H1 (cell line): Measurements from ENCODE around the gene PVR. TPM values are rescaled to one million over a fixed set of nuclear protein-coding genes. Genes with fewer than 3 reads are reported as not detected.

Experiments
- CTCF ChIA-PET: fragments of 300-600 bp; sonication (Branson Sonifier 250); formaldehyde crosslinking; loops from one replicate; lab custom pipeline; 2021; ENCODE audit not compliant: partially characterized antibody; lab: Charles Lee
- POLR2A ChIA-PET: fragments of 300-600 bp; sonication (Branson Sonifier 250); formaldehyde crosslinking; loops from one replicate; lab custom pipeline; 2021; ENCODE audit warnings: inconsistent platforms; ENCODE audit not compliant: partially characterized antibody; lab: Charles Lee
- DNase-seq, 2 experiments: peaks; one replicate each; pipeline versions ENCODE4 v3.0.0 to v3.0.0-alpha.2; 2010 to 2022; ENCODE audit warnings: low spot score in 2 of 2, low read depth in 1 of 2, mixed read lengths in 1 of 2
- FAIRE-seq: peaks from 2 replicates; lab custom pipeline; 2011; peaks lifted over from hg19 to GRCh38; lab: Jason Lieb, UNC
- H2AFZ ChIP-seq: 2 replicates; pipeline ENCODE4 v1.8.1; 2012; ENCODE audit warnings: low read length, inconsistent platforms
- H2AK5ac ChIP-seq: 2 replicates; pipeline ENCODE4 v1.6.1; 2013; ENCODE audit warnings: low read depth, low read length
- H2BK120ac ChIP-seq: replicated peaks from 2 replicates; pipeline ENCODE3; 2013; ENCODE audit warnings: low read depth, low read length, inconsistent platforms
- H2BK12ac ChIP-seq: 2 replicates; pipeline ENCODE4 v1.6.1; 2013; ENCODE audit warnings: low read depth, low read length
- H2BK15ac ChIP-seq: 2 replicates; pipeline ENCODE4 v1.6.1; 2013; ENCODE audit warnings: low read length
- H2BK20ac ChIP-seq: 2 replicates; pipeline ENCODE4 v1.6.1; 2013; ENCODE audit warnings: low read length
- H2BK5ac ChIP-seq: 2 replicates; pipeline ENCODE4 v1.6.1; 2013; ENCODE audit warnings: low read depth, low read length
- H3K14ac ChIP-seq: 2 replicates; pipeline ENCODE4 v1.6.1; 2013; ENCODE audit warnings: inconsistent platforms; ENCODE audit not compliant: insufficient read length
- H3K18ac ChIP-seq: 2 replicates; pipeline ENCODE4 v1.6.1; 2013; ENCODE audit warnings: low read length; ENCODE audit errors: extremely low read depth
- H3K23ac ChIP-seq: 2 replicates; pipeline ENCODE4 v1.6.1; 2013; ENCODE audit warnings: inconsistent platforms; ENCODE audit not compliant: insufficient read length
- H3K23me2 ChIP-seq: 2 replicates; pipeline ENCODE4 v1.6.1; 2013; ENCODE audit warnings: low read depth, low read length
- H3K27ac ChIP-seq: 2 replicates; pipeline ENCODE4 v1.6.1; 2011; ENCODE audit warnings: low read depth, low read length, inconsistent platforms
- H3K27me3 ChIP-seq, 4 experiments: replicated peaks in 1 of 4; 1 replicate in 1 of 4; 2 replicates in 3 of 4; pipeline versions ENCODE4 v1.6.1 to v1.8.1; 2011 to 2013; ENCODE audit warnings: low read length in 3 of 4, mild to moderate bottlenecking in 3 of 4, inconsistent platforms in 2 of 4, mixed read lengths in 2 of 4, moderate library complexity in 1 of 4; ENCODE audit not compliant: control insufficient read depth in 3 of 4, insufficient read depth in 3 of 4; ENCODE audit errors: extremely low read depth in 1 of 4
- H3K36me3 ChIP-seq, 4 experiments: 2 replicates each; pipeline versions ENCODE4 v1.6.1 to v1.8.1; 2011 to 2013; ENCODE audit warnings: mild to moderate bottlenecking in 4 of 4, low read length in 3 of 4, moderate library complexity in 2 of 4, control low read depth in 1 of 4, inconsistent platforms in 1 of 4; ENCODE audit not compliant: insufficient read depth in 4 of 4, control insufficient read depth in 2 of 4
- H3K4ac ChIP-seq: replicated peaks from 2 replicates; pipeline ENCODE3; 2013; ENCODE audit warnings: low read length, low read depth, mixed read lengths, inconsistent platforms; ENCODE audit not compliant: insufficient read length
- H3K4me1 ChIP-seq, 4 experiments: replicated peaks in 1 of 4; 1 replicate in 1 of 4; 2 replicates in 3 of 4; pipeline versions ENCODE4 v1.6.1 to v1.8.1; 2011 to 2013; ENCODE audit warnings: low read length in 3 of 4, inconsistent platforms in 2 of 4, mixed read lengths in 1 of 4; ENCODE audit not compliant: insufficient read depth in 4 of 4, control insufficient read depth in 3 of 4
- H3K4me2 ChIP-seq, 2 experiments: 2 replicates each; pipeline versions ENCODE4 v1.6.1 to v1.8.1; 2011 to 2013; ENCODE audit warnings: low read depth in 2 of 2, low read length in 2 of 2, control low read depth in 1 of 2, inconsistent platforms in 1 of 2, mild to moderate bottlenecking in 1 of 2; ENCODE audit not compliant: insufficient read depth in 1 of 2
- H3K4me3 ChIP-seq, 4 experiments: fragments of 200-600, 300-600 bp in 1 of 4; sonication (generic), shearing (Covaris generic), sonication (Bioruptor Twin) in 1 of 4; 2 replicates each; pipeline versions ENCODE4 v1.5.1 to v1.8.1; 2011 to 2016; ENCODE audit warnings: low read length in 4 of 4, low read depth in 3 of 4, control low read depth in 2 of 4, inconsistent platforms in 2 of 4, mild to moderate bottlenecking in 2 of 4, mixed read lengths in 1 of 4, moderate library complexity in 1 of 4; ENCODE audit not compliant: insufficient read depth in 2 of 4; ENCODE audit errors: extremely low read depth in 1 of 4
- H3K56ac ChIP-seq: replicated peaks from 2 replicates; pipeline ENCODE3; 2013; ENCODE audit warnings: low read depth, mild to moderate bottlenecking, mixed read lengths, low read length, inconsistent platforms; ENCODE audit not compliant: insufficient read length
- H3K79me1 ChIP-seq: 2 replicates; pipeline ENCODE4 v1.6.1; 2013; ENCODE audit warnings: low read depth, low read length, control low read depth
- H3K79me2 ChIP-seq, 2 experiments: 2 replicates each; pipeline versions ENCODE4 v1.6.1 to v1.8.1; 2012 to 2013; ENCODE audit warnings: low read length in 2 of 2, mild to moderate bottlenecking in 2 of 2, inconsistent platforms in 1 of 2; ENCODE audit not compliant: insufficient read depth in 2 of 2, control insufficient read depth in 1 of 2
- H3K9ac ChIP-seq, 4 experiments: replicated peaks in 1 of 4; 1 replicate in 1 of 4; 2 replicates in 3 of 4; pipeline versions ENCODE4 v1.6.1 to v1.8.1; 2011 to 2013; ENCODE audit warnings: low read depth in 3 of 4, low read length in 3 of 4, control low read depth in 2 of 4, mild to moderate bottlenecking in 2 of 4, moderate library complexity in 2 of 4, inconsistent platforms in 1 of 4; ENCODE audit errors: extremely low read depth in 1 of 4
- H3K9me3 ChIP-seq, 2 experiments: 2 replicates each; pipeline versions ENCODE4 v1.6.1 to v1.8.1; 2012 to 2013; ENCODE audit warnings: mild to moderate bottlenecking in 2 of 2, moderate library complexity in 2 of 2, control low read depth in 1 of 2, inconsistent platforms in 1 of 2, low read depth in 1 of 2, low read length in 1 of 2, mixed read lengths in 1 of 2; ENCODE audit not compliant: insufficient read depth in 2 of 2
- H4K20me1 ChIP-seq, 2 experiments: replicated peaks in 1 of 2; 2 replicates each; pipeline versions ENCODE3 to v1.8.1; 2011 to 2013; ENCODE audit warnings: inconsistent platforms in 2 of 2, low read length in 2 of 2, mild to moderate bottlenecking in 1 of 2; ENCODE audit not compliant: insufficient read depth in 2 of 2, control insufficient read depth in 1 of 2
- H4K5ac ChIP-seq: 2 replicates; pipeline ENCODE4 v1.6.1; 2013; ENCODE audit warnings: low read length, low read depth, mixed read lengths, inconsistent platforms; ENCODE audit not compliant: insufficient read length
- H4K8ac ChIP-seq: 2 replicates; pipeline ENCODE4 v1.8.0; 2013; ENCODE audit warnings: mild to moderate bottlenecking, moderate library complexity, low read length, inconsistent platforms; ENCODE audit not compliant: insufficient read depth; ENCODE audit errors: extremely low read depth
- H4K91ac ChIP-seq: replicated peaks from 2 replicates; pipeline ENCODE3; 2013; ENCODE audit warnings: low read length, mixed read lengths, inconsistent platforms; ENCODE audit not compliant: insufficient read length
- CHD1 ChIP-seq: IDR thresholded peaks from 2 replicates; pipeline ENCODE4 v1.6.1; 2012; ENCODE audit warnings: low read depth, low read length, improper control_type of control experiment
- EGR1 ChIP-seq: IDR thresholded peaks from 2 replicates; pipeline ENCODE4 v1.6.1; 2011; ENCODE audit warnings: low read depth, low read length, borderline replicate concordance
- SAP30 ChIP-seq: fragments of 300-600 bp; sonication (generic); IDR thresholded peaks from 2 replicates; pipeline ENCODE4 v1.7.1; 2012; ENCODE audit warnings: low read length, moderate library complexity, mild to moderate bottlenecking, inconsistent platforms; ENCODE audit not compliant: insufficient read depth, insufficient replicate concordance
- TCF12 ChIP-seq: IDR thresholded peaks from 2 replicates; pipeline ENCODE4 v1.6.1; 2011; ENCODE audit warnings: low read depth, mild to moderate bottlenecking, low read length
- WGBS, 2 experiments: shearing (Covaris generic) in 1 of 2; methylation state at CpG; one replicate each; pipeline versions ENCODE4 v1.1.6 to v1.1.7; 2013 to 2015; ENCODE audit warnings: low lambda C conversion rate in 2 of 2, mixed read lengths in 2 of 2, inconsistent platforms in 1 of 2, low coverage in 1 of 2, missing lambda C conversion rate in 1 of 2; ENCODE audit not compliant: insufficient replicate concordance in 2 of 2, insufficient coverage in 1 of 2, insufficient read length in 1 of 2; ENCODE audit errors: extremely low coverage in 1 of 2, missing lambda C conversion rate in 1 of 2; 5-methylcytosine and 5-hydroxymethylcytosine counted together
- polyA plus RNA-seq, 7 experiments: library from polyadenylated mRNA; depleted of rRNA in 3 of 7; stranded (reverse) in 5 of 7; unstranded in 2 of 7; fragments of >200 nt in 5 of 7; fragments of 200-250 nt in 2 of 7; gene quantifications; 1 replicate in 5 of 7; 2 replicates in 1 of 7; 4 replicates in 1 of 7; pipeline versions ENCODE4 v1.2.1 to v1.2.3, GENCODE V29; 2011 to 2013; ENCODE audit warnings: missing spikeins in 2 of 7, mixed read lengths in 2 of 7
- total RNA-seq: library from RNA; stranded (reverse); fragmentation: NEBNext Ultra II Directional; extraction: Animal tissue kit (Norgen Biotek cat#: 25700); gene quantifications from 2 replicates; pipeline ENCODE4 v1.2.1, GENCODE V29; 2021

PVR gene
- total and polyA plus RNA-seq, 2 of the 8 experiments (the other 6 are each of a cell fraction or from before 2014, with no cell fraction given): 13.3 to 14.8 TPM

DNA sequence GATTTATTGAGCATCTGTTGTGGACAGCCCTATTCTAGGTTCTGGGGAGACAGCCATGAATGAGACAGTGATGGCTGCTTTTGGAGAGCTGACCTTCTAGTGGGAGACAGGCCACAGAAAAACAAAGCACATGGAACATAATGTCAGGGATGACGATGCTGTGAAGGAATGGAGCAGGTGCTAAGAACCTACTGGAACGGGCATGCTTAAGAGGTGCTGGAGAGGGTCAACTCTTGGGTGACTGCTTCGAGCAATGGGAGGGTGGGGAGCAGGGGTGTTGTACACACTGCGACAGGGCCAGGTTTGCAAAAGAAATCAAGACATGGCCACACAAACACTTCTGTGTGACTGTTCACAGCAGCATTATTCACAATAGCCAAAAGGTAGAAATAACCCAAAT lies 43.2 kb downstream of the PVR start:
- Histone ChIP-seq H4K5ac (no peak overlapping the region), H3K79me1 (no peaks in the 10 kb centered on the region), H2BK20ac (no peak overlapping the region), H3K9me3 (no peaks in the 10 kb centered on the region), H2BK15ac (no peak overlapping the region; the same call in 1 of the 2 replicates), H3K4ac (no peak overlapping the region), H4K91ac (peak overlapping the region; percentile 65), H3K18ac (no peak overlapping the region), H2BK5ac (no peak overlapping the region), H4K8ac (no peak overlapping the region), H3K9ac (no peak overlapping the region), H2BK12ac (no peak overlapping the region), H3K36me3 (no peaks in the 10 kb centered on the region), H3K56ac (no peak overlapping the region), H3K14ac (no peak overlapping the region), H2BK120ac (no peak overlapping the region), H2AK5ac (no peak overlapping the region), H3K79me2 (no peaks in the 10 kb centered on the region), H3K23me2 (no peaks in the 10 kb centered on the region; the same call in 1 of the 2 replicates), H3K27me3 (no peaks in the 10 kb centered on the region), H3K23ac (no peak overlapping the region), H3K27ac (no peak overlapping the region), H3K4me3 (no peak overlapping the region), H2AFZ (no peak overlapping the region), H3K4me1 (peaks cover 0 to 9% (median 2%) of the 10 kb centered on the region in 4 experiments; a peak in 4 of 7 replicates), H4K20me1 (no peaks in the 10 kb centered on the region), H3K4me2 (no peak overlapping the region)
- no peak for FAIRE-seq
- 79% methylated on average over 4 of the region's 4 CpGs; no CpG with 5 or more reads in 1 of the 2 experiments for WGBS, 2 experiments
- no peak for DNase-seq
- ChIA-PET CTCF (interaction anchor here (1.2 to 11.2 kb wide), 3 partner anchors 35 to 116 kb away, joined by 4 to 134 read pairs (median 112); no protein-coding TSS in a partner anchor), POLR2A (interaction anchor here (0.6 kb wide), 1 partner anchor 156 kb away, joined by 4 read pairs; no protein-coding TSS in a partner anchor)
- TF ChIP-seq TCF12 (no peak), SAP30 (no peak), EGR1 (no peak), CHD1 (no peak)
